Measurements from ENCODE around the gene CDC16.

DNA sequence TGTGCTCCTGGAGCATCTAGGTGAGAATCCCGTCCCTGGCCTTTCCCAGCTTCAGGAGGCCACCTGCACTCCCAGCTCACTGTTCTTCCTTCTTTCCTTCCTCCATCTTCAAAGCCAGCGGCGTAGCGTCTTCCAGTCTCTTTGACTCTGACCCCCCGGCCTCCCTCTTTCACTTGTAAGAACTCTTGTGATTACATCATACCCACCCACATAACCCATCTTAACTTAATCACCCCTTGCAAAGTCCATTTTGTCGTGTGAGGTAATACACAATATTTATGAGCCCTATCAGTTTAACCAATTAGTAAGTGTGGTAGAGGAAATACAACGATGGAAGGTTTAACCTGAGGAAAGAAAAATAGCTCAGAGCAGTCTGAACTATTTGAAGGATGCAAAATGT is 4.6 kb upstream of the CDC16 start:
- TF ChIP-seq, protein P1, sequence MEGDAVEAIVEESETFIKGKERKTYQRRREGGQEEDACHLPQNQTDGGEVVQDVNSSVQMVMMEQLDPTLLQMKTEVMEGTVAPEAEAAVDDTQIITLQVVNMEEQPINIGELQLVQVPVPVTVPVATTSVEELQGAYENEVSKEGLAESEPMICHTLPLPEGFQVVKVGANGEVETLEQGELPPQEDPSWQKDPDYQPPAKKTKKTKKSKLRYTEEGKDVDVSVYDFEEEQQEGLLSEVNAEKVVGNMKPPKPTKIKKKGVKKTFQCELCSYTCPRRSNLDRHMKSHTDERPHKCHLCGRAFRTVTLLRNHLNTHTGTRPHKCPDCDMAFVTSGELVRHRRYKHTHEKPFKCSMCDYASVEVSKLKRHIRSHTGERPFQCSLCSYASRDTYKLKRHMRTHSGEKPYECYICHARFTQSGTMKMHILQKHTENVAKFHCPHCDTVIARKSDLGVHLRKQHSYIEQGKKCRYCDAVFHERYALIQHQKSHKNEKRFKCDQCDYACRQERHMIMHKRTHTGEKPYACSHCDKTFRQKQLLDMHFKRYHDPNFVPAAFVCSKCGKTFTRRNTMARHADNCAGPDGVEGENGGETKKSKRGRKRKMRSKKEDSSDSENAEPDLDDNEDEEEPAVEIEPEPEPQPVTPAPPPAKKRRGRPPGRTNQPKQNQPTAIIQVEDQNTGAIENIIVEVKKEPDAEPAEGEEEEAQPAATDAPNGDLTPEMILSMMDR (IDR thresholded peaks at IDR 0.05; ENCODE audit: control extremely low read depth in 1 of 3, insufficient read depth in 1 of 3, low read depth in 1 of 3, low read length in 3 of 3), result no peak
- TF ChIP-seq KDM1A (IDR thresholded peaks at IDR 0.05; ENCODE audit: borderline replicate concordance, low read length), result no peak
- TF ChIP-seq EP300 (IDR thresholded peaks at IDR 0.05; ENCODE audit: borderline replicate concordance in 1 of 2, low read depth in 2 of 2, low read length in 2 of 2), result no peak
- no peak for TF ChIP-seq RAD21 (IDR thresholded peaks at IDR 0.05 in 1 of 2, conservative IDR thresholded peaks at IDR 0.05 in 1 of 2; ENCODE audit: low read depth in 2 of 2, low read length in 2 of 2)
- TF ChIP-seq NRF1 (IDR thresholded peaks at IDR 0.05; ENCODE audit: low read depth, low read length), result no peak
